ENCODE data around the gene SSBP3.

SSBP3 gene

DNA sequence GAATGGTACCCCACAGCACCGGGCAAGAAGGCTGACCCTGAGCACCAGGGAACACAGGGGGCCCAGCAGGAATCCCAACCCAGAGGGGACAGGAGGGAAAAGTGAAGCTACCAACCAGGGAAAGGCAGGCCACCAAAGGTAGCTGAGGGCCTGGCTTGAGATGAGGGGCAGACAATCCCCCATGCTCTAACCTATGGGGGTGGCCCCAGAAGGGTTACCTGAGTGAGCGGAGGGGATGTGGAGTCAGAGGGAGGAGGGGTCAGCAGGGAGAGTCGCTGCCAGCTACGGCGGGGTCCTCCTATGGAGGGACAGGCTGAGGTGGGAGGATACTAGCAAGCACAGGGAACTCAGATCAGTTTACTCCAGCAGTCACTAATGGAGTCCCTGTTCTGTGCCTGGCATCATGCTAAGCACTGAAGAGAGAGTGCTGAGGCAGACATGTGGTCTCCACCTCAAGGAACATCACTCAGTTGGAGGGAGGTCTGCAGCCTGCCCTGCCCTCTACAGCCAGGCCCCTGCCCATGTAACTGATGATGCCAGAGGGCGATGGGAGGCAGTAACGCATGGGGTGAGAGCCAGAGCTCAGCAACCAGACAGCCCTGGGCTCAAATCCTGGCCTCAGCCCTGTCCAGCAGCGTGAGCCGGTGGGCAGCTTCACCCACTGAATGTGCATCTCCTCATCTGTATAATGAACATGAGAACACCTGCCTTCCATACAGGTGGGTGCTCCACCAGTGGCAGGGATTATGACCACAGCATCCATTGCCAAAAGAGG is 227.7 kb downstream of the SSBP3 start:
- intact Hi-C loops (cut with DNase I) = no loop called here

GRCh38 chr1:54177726-54178125 is 228.5 kb downstream of the SSBP3 start:
- intact Hi-C loops (cut with DNase I) = no loop called here
- DNase-seq = peak in 2 of 10 donors; percentile 39 to 80

More for the DNA sequence above, 227.7 kb downstream of the SSBP3 start:
- peak in 2 of 10 donors; percentile 57 to 75 for DNase-seq

DNA sequence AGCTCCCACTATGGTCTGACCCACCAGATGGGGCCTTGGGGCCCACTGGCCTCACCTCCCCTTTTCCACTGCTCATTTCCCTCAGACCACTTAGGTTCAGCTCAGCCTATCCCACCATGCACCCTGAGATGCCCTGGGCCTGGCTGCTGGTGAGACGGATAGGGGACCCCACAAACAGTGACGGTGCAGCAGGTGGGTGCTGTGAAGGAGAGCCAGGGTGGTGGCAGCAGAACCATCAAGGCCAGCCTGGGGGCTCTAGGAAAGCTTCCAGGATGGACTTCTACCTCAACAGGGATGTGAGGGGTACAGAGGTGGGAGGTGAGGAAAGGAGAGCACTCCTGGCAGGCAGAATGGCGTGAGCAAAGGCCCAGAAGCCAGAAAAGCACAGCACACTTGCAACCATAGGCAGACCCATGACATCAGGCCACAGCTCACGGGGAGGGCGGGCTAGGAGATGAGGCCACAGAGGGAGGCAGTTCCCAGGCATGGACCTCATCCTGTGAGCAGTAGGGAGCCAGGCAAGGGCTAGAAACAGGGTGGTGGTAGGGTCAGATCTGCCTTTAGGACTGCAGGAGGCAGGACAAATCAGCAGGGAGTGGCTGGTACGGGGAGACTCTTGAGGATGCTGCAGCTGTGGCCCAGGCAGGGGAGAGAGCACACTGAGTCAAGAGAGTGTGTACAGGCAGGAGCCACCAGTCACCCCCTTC is 229.4 kb downstream of the SSBP3 start:
- DNase-seq = peak in 2 of 10 donors; percentile 35 to 61
- intact Hi-C loops (cut with DNase I) = no loop called here

Measured in posterior cingulate gyrus (tissue), 11 donors.